ENCODE results near the gene ERC1.

- TF ChIP-seq, protein P1, sequence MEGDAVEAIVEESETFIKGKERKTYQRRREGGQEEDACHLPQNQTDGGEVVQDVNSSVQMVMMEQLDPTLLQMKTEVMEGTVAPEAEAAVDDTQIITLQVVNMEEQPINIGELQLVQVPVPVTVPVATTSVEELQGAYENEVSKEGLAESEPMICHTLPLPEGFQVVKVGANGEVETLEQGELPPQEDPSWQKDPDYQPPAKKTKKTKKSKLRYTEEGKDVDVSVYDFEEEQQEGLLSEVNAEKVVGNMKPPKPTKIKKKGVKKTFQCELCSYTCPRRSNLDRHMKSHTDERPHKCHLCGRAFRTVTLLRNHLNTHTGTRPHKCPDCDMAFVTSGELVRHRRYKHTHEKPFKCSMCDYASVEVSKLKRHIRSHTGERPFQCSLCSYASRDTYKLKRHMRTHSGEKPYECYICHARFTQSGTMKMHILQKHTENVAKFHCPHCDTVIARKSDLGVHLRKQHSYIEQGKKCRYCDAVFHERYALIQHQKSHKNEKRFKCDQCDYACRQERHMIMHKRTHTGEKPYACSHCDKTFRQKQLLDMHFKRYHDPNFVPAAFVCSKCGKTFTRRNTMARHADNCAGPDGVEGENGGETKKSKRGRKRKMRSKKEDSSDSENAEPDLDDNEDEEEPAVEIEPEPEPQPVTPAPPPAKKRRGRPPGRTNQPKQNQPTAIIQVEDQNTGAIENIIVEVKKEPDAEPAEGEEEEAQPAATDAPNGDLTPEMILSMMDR (tag by site-specific recombination; IDR thresholded peaks at IDR 0.05), result no peak
- TF ChIP-seq ZNF776 (tag by site-specific recombination; IDR thresholded peaks at IDR 0.05; ENCODE audit: borderline replicate concordance) (no peak), PRDM4 (tag by site-specific recombination; IDR thresholded peaks at IDR 0.05) (no peak), MZF1 (tag by site-specific recombination; IDR thresholded peaks at IDR 0.05; ENCODE audit: borderline replicate concordance) (no peak), ZNF2 (tag by site-specific recombination; IDR thresholded peaks at IDR 0.05) (no peak), ZBTB11 (tag by site-specific recombination; conservative IDR thresholded peaks at IDR 0.05; ENCODE audit: low read depth) (no peak), ZNF555 (tag by site-specific recombination; conservative IDR thresholded peaks at IDR 0.05) (no peak), ZNF146 (tag by site-specific recombination; IDR thresholded peaks at IDR 0.05) (no peak), ZNF621 (tag by site-specific recombination; IDR thresholded peaks at IDR 0.05) (no peak), REPIN1 (tag by site-specific recombination; IDR thresholded peaks at IDR 0.05; ENCODE audit: low read depth) (no peak), YY1 (tag by site-specific recombination; IDR thresholded peaks at IDR 0.05) (no peak), ZNF23 (tag by site-specific recombination; IDR thresholded peaks at IDR 0.05; ENCODE audit: borderline replicate concordance) (no peak)
- TF ChIP-seq, protein P2, sequence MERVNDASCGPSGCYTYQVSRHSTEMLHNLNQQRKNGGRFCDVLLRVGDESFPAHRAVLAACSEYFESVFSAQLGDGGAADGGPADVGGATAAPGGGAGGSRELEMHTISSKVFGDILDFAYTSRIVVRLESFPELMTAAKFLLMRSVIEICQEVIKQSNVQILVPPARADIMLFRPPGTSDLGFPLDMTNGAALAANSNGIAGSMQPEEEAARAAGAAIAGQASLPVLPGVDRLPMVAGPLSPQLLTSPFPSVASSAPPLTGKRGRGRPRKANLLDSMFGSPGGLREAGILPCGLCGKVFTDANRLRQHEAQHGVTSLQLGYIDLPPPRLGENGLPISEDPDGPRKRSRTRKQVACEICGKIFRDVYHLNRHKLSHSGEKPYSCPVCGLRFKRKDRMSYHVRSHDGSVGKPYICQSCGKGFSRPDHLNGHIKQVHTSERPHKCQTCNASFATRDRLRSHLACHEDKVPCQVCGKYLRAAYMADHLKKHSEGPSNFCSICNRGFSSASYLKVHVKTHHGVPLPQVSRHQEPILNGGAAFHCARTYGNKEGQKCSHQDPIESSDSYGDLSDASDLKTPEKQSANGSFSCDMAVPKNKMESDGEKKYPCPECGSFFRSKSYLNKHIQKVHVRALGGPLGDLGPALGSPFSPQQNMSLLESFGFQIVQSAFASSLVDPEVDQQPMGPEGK (tag by site-specific recombination; IDR thresholded peaks at IDR 0.05), result 0 out of 2 replicates have a peak, but pooled peaks have one; percentile 7
Observed at GRCh38 chr12:1474041-1474573, 483.1 kb downstream of the ERC1 start.
